Stimulated activated CD8-positive, alpha-beta memory T cell treated with anti-CD3 and anti-CD28 coated beads, Interleukin-12 subunit alpha, Interleukin-12 subunit beta, amount 100 ng/mL, for 1 hour (primary cell): Measurements from ENCODE around the gene C1QTNF12.

Source experiments
- DNase-seq: peaks from one replicate; pipeline ENCODE4 v3.0.0-alpha.2; 2020; ENCODE audit warnings: low read depth

The C1QTNF12 gene

GRCh38 chr1:1213345-1214265, 32.9 kb downstream of the C1QTNF12 start, which contains the start of gene TNFRSF4:
Gene TNFRSF4 (minus strand): TSS chr1:1214153. CDS start chr1:1214127, 26 bp downstream.
- DNase-seq, result no peak

GRCh38 chr1:1212780-1213344, 33.7 kb downstream of the C1QTNF12 start:
- no peak for DNase-seq

DNA sequence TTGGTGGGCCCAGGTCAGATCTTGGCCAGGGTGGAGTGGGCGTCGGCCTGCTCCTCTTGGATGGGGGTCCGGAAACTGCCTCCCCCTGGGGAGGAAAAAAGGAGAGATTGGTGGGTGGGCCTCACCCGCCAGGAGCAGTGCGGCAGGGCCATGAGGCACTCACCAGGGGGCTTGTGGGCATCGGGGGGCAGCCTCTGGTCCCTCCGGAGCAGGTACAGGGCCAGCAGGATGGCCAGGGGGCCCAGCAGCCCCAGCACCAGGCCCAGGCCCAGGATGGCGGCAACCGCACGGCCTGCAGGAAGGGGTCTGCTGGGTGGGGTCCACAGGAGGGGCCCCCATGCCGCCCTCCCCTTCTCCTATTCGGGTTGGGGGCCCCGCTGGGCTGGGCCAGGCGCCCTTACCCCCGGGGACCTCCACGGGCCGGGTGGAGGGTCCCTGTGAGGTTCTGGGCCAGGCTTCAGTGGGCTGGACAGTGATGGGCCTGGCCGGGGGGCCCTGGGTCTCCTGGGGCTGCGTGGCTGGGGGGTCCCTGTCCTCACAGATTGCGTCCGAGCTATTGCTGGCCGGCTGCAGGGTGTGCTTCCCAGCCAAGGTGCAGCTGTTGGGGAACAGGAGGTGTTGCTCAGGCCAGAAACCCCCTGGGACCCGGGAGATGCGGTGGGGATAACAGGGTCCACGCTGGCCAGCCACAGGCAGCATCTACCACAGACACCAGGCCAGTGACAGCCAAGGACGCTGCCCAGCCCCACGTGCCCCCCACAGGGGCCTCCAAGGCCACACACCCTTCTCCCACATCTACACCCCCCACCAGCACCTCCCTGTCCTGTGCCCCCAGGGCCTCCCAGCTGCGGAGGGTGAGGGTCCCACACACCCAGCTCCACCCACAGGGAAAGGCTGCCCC, 34.7 kb downstream of the C1QTNF12 start:
- no peak for DNase-seq

GRCh38 chr1:1210726-1211540, 35.6 kb downstream of the C1QTNF12 start:
- DNase-seq, result no peak

- DNase-seq, result no peak
These were observed 37.6 kb downstream of the C1QTNF12 start for GRCh38 chr1:1208713-1209433.

GRCh38 chr1:1207571-1207892, 39.0 kb downstream of the C1QTNF12 start:
- DNase-seq, result no peak

- no peak for DNase-seq
These were observed 39.5 kb downstream of the C1QTNF12 start for GRCh38 chr1:1206966-1207531.

DNA sequence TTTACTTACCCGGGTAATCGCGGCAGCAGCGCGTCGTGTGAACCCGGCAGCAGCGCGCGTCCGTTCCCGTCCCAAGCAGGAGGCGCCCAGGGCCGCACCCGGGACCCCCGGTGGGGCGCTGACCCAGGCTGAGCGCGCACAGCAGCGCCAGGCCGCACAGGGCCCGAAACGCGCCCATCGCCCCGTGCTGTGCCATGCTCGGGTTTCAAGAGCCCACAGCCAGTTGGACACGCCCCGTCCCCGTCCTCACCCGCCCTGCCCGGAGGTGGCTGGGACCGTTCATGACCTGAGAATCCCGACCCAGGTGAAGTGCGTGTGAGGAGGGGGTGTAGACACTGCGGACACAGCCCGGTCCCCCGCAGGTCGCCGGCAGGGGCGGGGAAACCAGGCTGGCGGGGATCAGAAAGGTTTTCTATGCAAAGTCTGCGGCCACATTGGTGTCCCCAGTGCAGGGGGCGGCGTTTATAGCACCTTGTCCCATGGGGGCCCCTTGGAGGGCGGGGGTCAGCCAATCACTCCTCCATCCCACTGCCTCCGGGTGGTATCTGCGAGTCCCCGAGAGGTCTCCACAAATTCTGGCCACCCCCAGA, 40.1 kb downstream of the C1QTNF12 start, which contains the start of gene TNFRSF18:
Gene TNFRSF18 (minus strand): TSS at position 217 of the 590 bp plus-strand sequence. CDS start 21 bp downstream, at position 196.
- no peak for DNase-seq

DNA sequence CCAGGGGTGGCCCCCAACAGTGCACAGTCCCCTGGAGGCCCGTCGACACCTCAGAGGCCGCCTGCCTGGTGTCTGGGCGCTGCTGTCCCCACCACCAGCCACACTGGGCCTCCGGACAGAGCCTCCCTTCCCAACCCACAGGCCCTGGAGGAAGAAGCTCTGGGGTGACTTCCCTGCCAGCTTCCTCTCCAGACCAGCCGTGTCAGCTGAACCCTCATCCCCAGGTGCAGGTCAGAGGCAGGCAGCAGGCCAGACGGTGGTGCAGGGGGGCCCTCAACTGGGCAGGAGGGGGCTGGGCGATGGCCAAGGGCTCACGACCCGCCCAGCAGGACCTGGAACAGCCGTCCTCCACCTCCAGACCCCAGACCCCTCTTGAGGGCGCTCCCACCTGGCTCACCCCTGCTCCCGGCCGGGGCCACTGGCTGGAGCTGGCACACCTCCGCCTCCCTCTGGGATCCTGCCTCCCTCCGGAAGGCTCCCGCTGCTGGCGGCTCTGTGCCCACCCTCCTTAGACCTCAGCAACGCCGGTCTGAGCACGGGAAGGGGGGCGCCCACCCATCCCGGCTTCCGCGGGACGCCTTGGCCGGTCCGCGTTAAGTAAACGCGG, 40.6 kb downstream of the C1QTNF12 start:
- no peak for DNase-seq

- DNase-seq, result no peak
These were observed 41.3 kb downstream of the C1QTNF12 start for GRCh38 chr1:1204998-1205768.

DNA sequence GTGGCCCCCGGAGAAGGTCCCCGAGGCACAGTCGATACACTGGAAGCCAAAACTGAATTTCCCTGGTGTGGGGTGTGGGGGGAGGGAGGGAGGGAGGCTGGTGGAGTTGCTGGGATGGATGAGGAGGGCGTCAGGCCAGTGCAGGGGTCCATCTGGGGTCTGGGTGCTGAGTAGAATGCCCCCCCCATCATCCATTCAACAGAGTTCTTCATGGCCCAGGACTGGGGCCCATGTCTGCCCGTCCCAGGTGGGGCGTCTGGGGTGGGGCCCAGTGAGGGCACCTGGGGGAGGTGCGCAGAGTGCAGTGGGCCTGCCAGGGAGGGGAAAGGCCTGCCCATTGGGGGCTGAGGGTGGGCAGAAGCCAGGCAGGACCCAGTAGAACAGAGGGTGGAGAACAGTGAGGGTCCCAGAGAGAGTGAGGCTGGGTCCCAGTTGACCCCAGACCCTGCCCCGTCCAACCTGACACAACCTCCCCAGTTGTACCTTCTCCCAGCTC, 42.0 kb downstream of the C1QTNF12 start:
- no peak for DNase-seq

- no peak for DNase-seq
These were observed 42.7 kb downstream of the C1QTNF12 start for GRCh38 chr1:1203561-1204424.

GRCh38 chr1:1202831-1203560, 43.5 kb downstream of the C1QTNF12 start:
- DNase-seq, result no peak

DNA sequence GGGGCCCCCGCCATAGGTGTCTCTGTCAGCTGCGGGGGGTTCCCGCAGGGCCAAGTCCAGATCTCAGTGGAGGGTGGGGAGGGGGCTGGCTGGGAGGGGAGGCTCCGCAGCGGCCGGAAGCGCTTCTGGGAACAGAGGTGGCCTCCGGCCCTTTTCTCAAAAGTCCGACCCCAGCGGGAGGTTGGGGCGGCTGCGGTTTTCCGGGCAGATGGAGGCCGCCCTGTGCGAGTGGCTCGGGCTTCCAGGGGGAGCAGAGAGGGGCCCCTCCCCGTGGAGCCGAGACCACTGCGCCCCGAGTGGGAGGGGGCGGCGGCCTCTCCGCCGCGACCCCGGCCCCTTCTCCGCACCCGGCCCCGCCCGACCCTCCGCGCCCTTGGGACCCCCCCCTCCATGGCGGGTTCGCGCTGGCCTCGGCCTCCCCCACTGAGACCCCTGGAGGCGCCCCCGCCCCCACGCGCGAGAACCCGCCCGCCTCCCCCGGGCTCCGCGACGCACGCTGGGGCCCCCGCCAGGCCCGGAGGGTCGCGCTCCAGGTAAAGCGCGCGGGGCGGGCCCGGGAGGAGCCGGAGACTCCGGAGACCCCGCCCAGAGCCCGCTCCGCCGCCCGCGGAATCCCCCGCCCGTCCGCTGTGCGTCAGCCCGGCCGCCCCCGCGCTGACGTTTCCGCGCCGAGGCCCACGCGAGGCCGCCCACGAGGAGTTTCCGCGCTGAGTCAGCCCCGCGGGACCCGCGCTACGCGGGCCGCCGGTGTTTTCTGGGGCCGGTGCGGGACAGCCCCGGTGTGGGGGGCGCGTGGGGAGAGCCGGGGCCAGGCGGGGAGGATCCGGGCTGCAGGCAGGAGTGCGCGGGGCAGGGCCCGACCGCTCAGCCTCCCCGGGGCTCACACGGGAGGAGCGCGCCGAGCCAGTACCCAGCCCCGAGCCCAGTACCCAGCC, 45.4 kb downstream of the C1QTNF12 start:
- peak; percentile 81 for DNase-seq

- no peak for DNase-seq
These were observed 46.3 kb downstream of the C1QTNF12 start for GRCh38 chr1:1199961-1200875.
